CD4-positive, alpha-beta T cell (primary cell): ENCODE measurements around the gene MUC6. TPM values are rescaled to one million over a fixed set of nuclear protein-coding genes. Genes with fewer than 3 reads are reported as not detected.

Experiments
- ATAC-seq: fragments of 200-7000 bp; cut with Tn5 transposase; one replicate; pipeline ENCODE4 v1.10.0; 2022; ENCODE audit warnings: mild to moderate bottlenecking; ENCODE audit not compliant: poor library complexity
- CTCF ChIA-PET: fragments of 350-600 bp; sonication (Branson Sonifier 250); formaldehyde crosslinking; loops from one replicate; lab custom pipeline; 2021; ENCODE audit warnings: antibody characterized with exemption, inconsistent platforms; lab: Charles Lee
- POLR2A ChIA-PET: fragments of 350-600 bp; sonication (Branson Sonifier 250); formaldehyde crosslinking; loops from one replicate; lab custom pipeline; 2021; ENCODE audit warnings: antibody characterized with exemption, inconsistent platforms; lab: Charles Lee
- DNase-seq, 14 experiments: peaks; one replicate each; pipeline ENCODE4 v3.0.0-alpha.2; 2013 to 2020; ENCODE audit warnings: mixed read lengths in 2 of 14
- H3K27ac ChIP-seq, 2 donors: one replicate each; pipeline versions ENCODE4 v1.5.1 to v1.7.0; 2013; ENCODE audit warnings: low read length in 2 of 2, low read depth in 1 of 2, mild to moderate bottlenecking in 1 of 2
- H3K27me3 ChIP-seq, 2 experiments: 1 replicate in 1 of 2; 2 replicates in 1 of 2; pipeline versions ENCODE4 v1.6.1 to v1.7.0; 2013; ENCODE audit warnings: low read length in 2 of 2, control low read depth in 1 of 2, mild to moderate bottlenecking in 1 of 2, moderate library complexity in 1 of 2; ENCODE audit not compliant: insufficient read depth in 2 of 2, control insufficient read depth in 1 of 2
- H3K36me3 ChIP-seq: one replicate; pipeline ENCODE4 v1.6.1; 2013; ENCODE audit warnings: low read length, control low read depth; ENCODE audit not compliant: insufficient read depth
- H3K4me1 ChIP-seq: one replicate; pipeline ENCODE4 v1.6.1; 2013; ENCODE audit warnings: low read length, control low read depth; ENCODE audit not compliant: insufficient read depth
- H3K4me3 ChIP-seq: one replicate; pipeline ENCODE4 v1.5.1; 2013; ENCODE audit warnings: mild to moderate bottlenecking, low read length, moderate library complexity
- H3K9me3 ChIP-seq, 2 experiments: 1 replicate in 1 of 2; 2 replicates in 1 of 2; pipeline versions ENCODE4 v1.6.1 to v1.7.0; 2013; ENCODE audit warnings: low read length in 2 of 2, mild to moderate bottlenecking in 2 of 2, control low read depth in 1 of 2, moderate library complexity in 1 of 2; ENCODE audit not compliant: control insufficient read depth in 1 of 2, insufficient read depth in 1 of 2
- H3K27ac Mint-ChIP-seq: one replicate; pipeline ENCODE4 v1.8.0; 2020; ENCODE audit warnings: mixed read lengths
- H3K27me3 Mint-ChIP-seq: one replicate; pipeline ENCODE4 v1.8.0; 2021; ENCODE audit warnings: mixed read lengths
- H3K36me3 Mint-ChIP-seq: one replicate; pipeline ENCODE4 v1.8.0; 2021; ENCODE audit warnings: low read depth, mixed read lengths
- H3K4me1 Mint-ChIP-seq: one replicate; pipeline ENCODE4 v1.8.0; 2021; ENCODE audit warnings: low read depth, mixed read lengths
- H3K4me3 Mint-ChIP-seq: one replicate; pipeline ENCODE4 v1.8.0; 2020; ENCODE audit warnings: mild to moderate bottlenecking, mixed read lengths
- H3K9me3 Mint-ChIP-seq: one replicate; pipeline ENCODE4 v1.8.0; 2020; ENCODE audit warnings: mixed read lengths
- intact Hi-C, 2 experiments: fragments of 100-400 bp; cut with DNase I in 1 of 2; cut with micrococcal nuclease in 1 of 2; formaldehyde crosslinking; loops; one replicate each; pipeline versions ENCODE4 v1.15.1 to v1.9.0; 2023 to 2025; cut with DNase I, micrococcal nuclease
- polyA plus RNA-seq, 2 donors: library from polyadenylated mRNA; unstranded; fragments of 120-200 nt; gene quantifications; one replicate each; pipeline ENCODE4 v1.2.1, GENCODE V29; 2013
- total RNA-seq, 174 experiments: library from RNA in 2 of 174; stranded (reverse) in 2 of 174; gene quantifications; one replicate each; pipeline ENCODE4 v1.2.3 and lab custom pipeline; 2021 to 2026
- TF ChIP-seq, protein P1 (sequence below): fragments of 200-600 bp; IDR thresholded peaks from one replicate; pipeline ENCODE4 v1.8.0; 2022; ENCODE audit warnings: antibody characterized with exemption, mild to moderate bottlenecking

MUC6 gene
- total RNA-seq (not detected), total RNA-seq (lab: John Stamatoyannopoulos, UW) (0 to 0.20 (median 0) reads per million in 172 experiments)
- polyA plus RNA-seq (2013, experiment 1 of 2): 0.10 TPM
- polyA plus RNA-seq (2013, experiment 2 of 2): 0.39 TPM

GRCh38 chr11:1036303-1036923, at the start of gene MUC6:
Gene MUC6, minus strand, starts transcription at chr11:1036718. Its CDS starts 63 bp downstream, at chr11:1036655.
- Mint-ChIP-seq H3K4me1 (no peaks in the 10 kb centered on the region), H3K27ac (no peak within 1 kb of the TSS), H3K27me3 (no peaks in the 10 kb centered on the region), H3K9me3 (no peaks in the 10 kb centered on the region), H3K36me3 (no peaks in the 10 kb centered on the region), H3K4me3 (no peak within 1 kb of the TSS)
- Histone ChIP-seq H3K27me3 (no peaks in the 10 kb centered on the region), H3K4me1 (no peaks in the 10 kb centered on the region), H3K4me3 (no peak within 1 kb of the TSS), H3K9me3 (peaks cover 0 to 6% of the 10 kb centered on the region in 2 experiments), H3K36me3 (no peaks in the 10 kb centered on the region), H3K27ac (no peak within 1 kb of the TSS)
- intact Hi-C loops: no loop called here
- POLR2A ChIA-PET: no interaction called here
- CTCF ChIA-PET: no interaction called here
- DNase-seq: no peak
- no peak for ATAC-seq
- TF ChIP-seq, protein P1, sequence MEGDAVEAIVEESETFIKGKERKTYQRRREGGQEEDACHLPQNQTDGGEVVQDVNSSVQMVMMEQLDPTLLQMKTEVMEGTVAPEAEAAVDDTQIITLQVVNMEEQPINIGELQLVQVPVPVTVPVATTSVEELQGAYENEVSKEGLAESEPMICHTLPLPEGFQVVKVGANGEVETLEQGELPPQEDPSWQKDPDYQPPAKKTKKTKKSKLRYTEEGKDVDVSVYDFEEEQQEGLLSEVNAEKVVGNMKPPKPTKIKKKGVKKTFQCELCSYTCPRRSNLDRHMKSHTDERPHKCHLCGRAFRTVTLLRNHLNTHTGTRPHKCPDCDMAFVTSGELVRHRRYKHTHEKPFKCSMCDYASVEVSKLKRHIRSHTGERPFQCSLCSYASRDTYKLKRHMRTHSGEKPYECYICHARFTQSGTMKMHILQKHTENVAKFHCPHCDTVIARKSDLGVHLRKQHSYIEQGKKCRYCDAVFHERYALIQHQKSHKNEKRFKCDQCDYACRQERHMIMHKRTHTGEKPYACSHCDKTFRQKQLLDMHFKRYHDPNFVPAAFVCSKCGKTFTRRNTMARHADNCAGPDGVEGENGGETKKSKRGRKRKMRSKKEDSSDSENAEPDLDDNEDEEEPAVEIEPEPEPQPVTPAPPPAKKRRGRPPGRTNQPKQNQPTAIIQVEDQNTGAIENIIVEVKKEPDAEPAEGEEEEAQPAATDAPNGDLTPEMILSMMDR: no peak

DNA sequence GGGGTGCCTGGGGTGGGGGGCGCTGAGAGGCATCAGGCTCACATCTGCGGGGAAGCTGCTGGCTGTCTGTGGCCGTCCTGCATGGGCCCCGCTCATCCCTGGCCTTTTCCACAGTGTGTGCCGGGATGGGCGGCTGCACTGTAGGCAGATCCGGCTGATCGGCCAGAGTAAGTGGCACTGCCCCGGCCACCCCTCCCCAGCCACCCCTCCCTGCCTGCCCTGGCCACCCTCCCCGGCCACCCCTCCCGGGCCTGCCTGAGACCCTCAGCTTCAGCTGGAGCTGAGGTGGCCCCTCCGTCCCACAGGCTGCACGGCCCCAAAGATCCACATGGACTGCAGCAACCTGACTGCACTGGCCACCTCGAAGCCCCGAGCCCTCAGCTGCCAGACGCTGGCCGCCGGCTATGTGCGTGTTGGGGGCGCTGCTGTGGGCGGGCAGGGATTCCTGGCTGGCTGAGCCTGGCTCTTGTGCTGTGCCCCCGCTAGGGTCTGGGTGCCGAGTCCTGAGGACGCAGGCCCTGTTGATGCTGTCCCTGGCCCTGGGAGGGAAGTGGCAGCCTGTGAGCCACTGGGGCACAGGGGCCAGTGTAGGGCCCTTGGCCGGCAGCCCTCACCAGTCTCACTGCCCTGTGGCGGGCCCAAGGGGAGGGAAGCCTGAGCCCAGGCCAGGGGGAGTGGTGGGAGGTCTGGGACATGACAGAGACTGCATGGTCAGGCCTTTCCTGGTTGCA, 49.1 kb upstream of the MUC6 start:
- DNase-seq (no peak), ATAC-seq (no peak)
- H3K27me3 Mint-ChIP-seq: no peaks in the 10 kb centered on the region
- H3K4me3 ChIP-seq: no peak overlapping the region
- no peaks in the 10 kb centered on the region for H3K27me3 ChIP-seq
- no peaks in the 10 kb centered on the region for H3K36me3 Mint-ChIP-seq
- TF ChIP-seq, protein P1: no peak
- no peaks in the 10 kb centered on the region for H3K9me3 Mint-ChIP-seq
- intact Hi-C loops: no loop called here
- H3K9me3 ChIP-seq: peaks cover 0 to 6% of the 10 kb centered on the region in 2 experiments
- no peak overlapping the region for H3K4me3 Mint-ChIP-seq
- no peak overlapping the region for H3K27ac Mint-ChIP-seq
- no peak overlapping the region for H3K27ac ChIP-seq
- H3K4me1 Mint-ChIP-seq: no peaks in the 10 kb centered on the region
- ChIA-PET POLR2A (no interaction called here), CTCF (no interaction called here)
- H3K36me3 ChIP-seq: no peaks in the 10 kb centered on the region
- no peaks in the 10 kb centered on the region for H3K4me1 ChIP-seq

DNA sequence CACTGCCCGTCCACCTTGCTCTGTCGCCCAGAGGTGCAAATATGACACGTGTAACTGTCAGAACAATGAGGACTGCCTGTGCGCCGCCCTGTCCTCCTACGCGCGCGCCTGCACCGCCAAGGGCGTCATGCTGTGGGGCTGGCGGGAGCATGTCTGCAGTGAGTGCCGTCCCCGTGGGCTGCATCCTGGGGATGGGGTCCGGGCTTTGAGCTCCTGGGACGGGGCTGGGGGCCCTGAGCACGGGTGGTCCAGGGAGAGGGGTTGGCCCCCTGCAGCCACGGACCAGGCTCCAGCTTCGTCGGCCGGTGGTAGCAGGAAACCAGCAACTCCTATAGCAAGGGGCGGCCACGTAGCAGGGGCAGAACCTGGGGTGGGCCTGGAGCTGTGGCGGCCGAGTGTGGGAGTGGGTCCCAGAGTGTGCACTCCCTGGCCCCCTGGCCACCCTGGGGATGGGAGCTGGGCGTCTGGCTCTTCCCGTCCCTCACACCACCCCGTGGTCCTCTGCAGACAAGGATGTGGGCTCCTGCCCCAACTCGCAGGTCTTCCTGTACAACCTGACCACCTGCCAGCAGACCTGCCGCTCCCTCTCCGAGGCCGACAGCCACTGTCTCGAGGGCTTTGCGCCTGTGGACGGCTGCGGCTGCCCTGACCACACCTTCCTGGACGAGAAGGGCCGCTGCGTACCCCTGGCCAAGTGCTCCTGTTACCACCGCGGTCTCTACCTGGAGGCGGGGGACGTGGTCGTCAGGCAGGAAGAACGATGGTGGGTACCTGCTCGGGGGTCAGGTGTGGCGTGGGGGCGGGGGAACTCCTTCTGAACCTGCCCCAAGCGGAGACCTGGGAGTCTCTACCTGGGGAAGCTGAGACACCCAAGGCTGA, 48.3 kb upstream of the MUC6 start:
- H3K4me1 Mint-ChIP-seq: no peaks in the 10 kb centered on the region
- no peak overlapping the region for H3K4me3 ChIP-seq
- no peaks in the 10 kb centered on the region for H3K27me3 ChIP-seq
- no peaks in the 10 kb centered on the region for H3K9me3 ChIP-seq
- intact Hi-C loops: no loop called here
- no peaks in the 10 kb centered on the region for H3K36me3 ChIP-seq
- ATAC-seq (no peak), DNase-seq (no peak)
- no peaks in the 10 kb centered on the region for H3K36me3 Mint-ChIP-seq
- H3K27me3 Mint-ChIP-seq: no peaks in the 10 kb centered on the region
- H3K9me3 Mint-ChIP-seq: no peaks in the 10 kb centered on the region
- ChIA-PET CTCF (no interaction called here), POLR2A (no interaction called here)
- no peaks in the 10 kb centered on the region for H3K4me1 ChIP-seq
- H3K27ac Mint-ChIP-seq: no peak overlapping the region
- TF ChIP-seq, protein P1: no peak
- H3K4me3 Mint-ChIP-seq: no peak overlapping the region
- no peak overlapping the region for H3K27ac ChIP-seq
